Activated CD4-positive, alpha-beta T cell treated with anti-CD3 and anti-CD28 coated beads, Interleukin-10, Interleukin-2, amounts not matched to agents 100 ng/mL and 50 ng/mL, durations not matched to agents 16 hours and 8 hours (primary cell): ENCODE measurements around the gene MFN2.
"Not testable (repeated sequence)": the region's sequence is repeated elsewhere in the genome, so short reads cannot be mapped to it uniquely, and the experiment has no call there.

Experiments
- DNase-seq: peaks from one replicate; pipeline ENCODE4 v3.0.0-alpha.2; 2020

The MFN2 gene

GRCh38 chr1:11979851-11980675, at the start of gene MFN2:
MFN2 (plus strand) TSS chr1:11980444; CDS start chr1:11989169, 8,725 bp downstream.
- peak; percentile 97 for DNase-seq

- DNase-seq: no peak
Observed at GRCh38 chr1:11930571-11931445, 49.4 kb upstream of the MFN2 start.

GRCh38 chr1:11931845-11932244, 48.4 kb upstream of the MFN2 start:
- no peak for DNase-seq

- peak; percentile 93 for DNase-seq
Observed at GRCh38 chr1:11934302-11935056, 45.8 kb upstream of the MFN2 start, which contains the start of gene PLOD1. PLOD1 (plus strand) TSS chr1:11934717; CDS start chr1:11934780, 63 bp downstream.

- no peak for DNase-seq
Observed at GRCh38 chr1:11935057-11935412, 45.2 kb upstream of the MFN2 start.

GRCh38 chr1:11935733-11936132, 44.5 kb upstream of the MFN2 start:
- DNase-seq: not testable (repeated sequence)

GRCh38 chr1:11938722-11939526, 41.3 kb upstream of the MFN2 start:
- DNase-seq: no peak

GRCh38 chr1:11939794-11940193, 40.5 kb upstream of the MFN2 start:
- DNase-seq: not testable (repeated sequence)

- no peak for DNase-seq
Observed at GRCh38 chr1:11940260-11940921, 39.9 kb upstream of the MFN2 start.

- no peak for DNase-seq
Observed at GRCh38 chr1:11942280-11942679, 38.0 kb upstream of the MFN2 start.

- DNase-seq: no peak
Observed at GRCh38 chr1:11943619-11944018, 36.6 kb upstream of the MFN2 start.

- no peak for DNase-seq
Observed at GRCh38 chr1:11944358-11944931, 35.8 kb upstream of the MFN2 start.

- peak; percentile 21 for DNase-seq
Observed at GRCh38 chr1:11946647-11947046, 33.6 kb upstream of the MFN2 start.

- DNase-seq: peak; percentile 44
Observed at GRCh38 chr1:11948822-11949458, 31.3 kb upstream of the MFN2 start.

- no peak for DNase-seq
Observed at GRCh38 chr1:11951901-11952300, 28.3 kb upstream of the MFN2 start.

- no peak for DNase-seq
Observed at GRCh38 chr1:11952455-11953109, 27.7 kb upstream of the MFN2 start.

GRCh38 chr1:11955221-11955620, 25.0 kb upstream of the MFN2 start:
- no peak for DNase-seq

GRCh38 chr1:11957398-11957797, 22.8 kb upstream of the MFN2 start:
- DNase-seq: no peak

GRCh38 chr1:11957897-11958296, 22.3 kb upstream of the MFN2 start:
- DNase-seq: no peak

- DNase-seq: no peak
Observed at GRCh38 chr1:11960276-11960675, 20.0 kb upstream of the MFN2 start.
